Keratinocyte (primary cell): ENCODE results near the gene WDR41. TPM values are rescaled to one million over a fixed set of nuclear protein-coding genes. Genes with fewer than 3 reads are reported as not detected.

ENCODE experiments used
- DNase-seq: peaks from one replicate; pipeline ENCODE4 v3.0.0-alpha.2; 2011; ENCODE audit warnings: low read depth, missing footprints, low spot score
- FAIRE-seq: peaks from 2 replicates; lab custom pipeline; 2011; peaks lifted over from hg19 to GRCh38; lab: Jason Lieb, UNC
- H2AFZ ChIP-seq: 2 replicates; pipeline ENCODE4 v1.6.0; 2012; ENCODE audit warnings: low read length, control low read depth, inconsistent platforms; ENCODE audit not compliant: control insufficient read depth
- H3K27ac ChIP-seq: 2 replicates; pipeline ENCODE4 v1.5.1; 2011; ENCODE audit warnings: low read length; ENCODE audit not compliant: control insufficient read depth, insufficient read depth
- H3K27me3 ChIP-seq: 3 replicates; pipeline ENCODE4 v1.6.0; 2011; ENCODE audit warnings: low read length; ENCODE audit not compliant: control insufficient read depth, insufficient read depth; ENCODE audit errors: extremely low read depth
- H3K36me3 ChIP-seq, 2 experiments: 2 replicates in 1 of 2; 3 replicates in 1 of 2; pipeline ENCODE4 v1.5.1; 2011; ENCODE audit warnings: low read length in 2 of 2, mild to moderate bottlenecking in 1 of 2; ENCODE audit not compliant: control insufficient read depth in 2 of 2, insufficient read depth in 2 of 2; ENCODE audit errors: extremely low read depth in 1 of 2
- H3K4me1 ChIP-seq: 3 replicates; pipeline ENCODE4 v1.5.1; 2011; ENCODE audit warnings: low read length; ENCODE audit not compliant: control insufficient read depth, insufficient read depth; ENCODE audit errors: extremely low read depth
- H3K4me2 ChIP-seq: 3 replicates; pipeline ENCODE4 v1.6.0; 2011; ENCODE audit warnings: low read depth, low read length; ENCODE audit not compliant: control insufficient read depth, insufficient read depth; ENCODE audit errors: extremely low read depth
- H3K4me3 ChIP-seq, 3 experiments: fragments of 200-600 bp in 1 of 3; sonication (generic) in 1 of 3; 2 replicates in 2 of 3; 3 replicates in 1 of 3; pipeline ENCODE4 v1.5.1; 2011 to 2016; ENCODE audit warnings: low read length in 3 of 3, mild to moderate bottlenecking in 3 of 3, control low read depth in 2 of 3, inconsistent platforms in 1 of 3, low read depth in 1 of 3, mixed read lengths in 1 of 3, mixed run types in 1 of 3, moderate library complexity in 1 of 3; ENCODE audit not compliant: control insufficient read depth in 2 of 3, insufficient read depth in 2 of 3; ENCODE audit errors: extremely low read depth in 1 of 3
- H3K79me2 ChIP-seq: 2 replicates; pipeline ENCODE4 v1.6.0; 2012; ENCODE audit warnings: low read length; ENCODE audit not compliant: control insufficient read depth, insufficient read depth
- H3K9ac ChIP-seq: 3 replicates; pipeline ENCODE4 v1.6.0; 2011; ENCODE audit warnings: low read length; ENCODE audit not compliant: control insufficient read depth, insufficient read depth; ENCODE audit errors: extremely low read depth
- H3K9me1 ChIP-seq: 3 replicates; pipeline ENCODE4 v1.6.0; 2011; ENCODE audit warnings: low read length; ENCODE audit not compliant: control insufficient read depth, insufficient read depth; ENCODE audit errors: extremely low read depth
- H3K9me3 ChIP-seq: 2 replicates; pipeline ENCODE4 v1.5.1; 2012; ENCODE audit warnings: low read depth, low read length; ENCODE audit not compliant: control insufficient read depth
- H4K20me1 ChIP-seq: 3 replicates; pipeline ENCODE4 v1.6.0; 2011; ENCODE audit warnings: low read length; ENCODE audit not compliant: control insufficient read depth, insufficient read depth; ENCODE audit errors: extremely low read depth
- CTCF ChIP-seq, 3 experiments: IDR thresholded peaks in 1 of 3; conservative IDR thresholded peaks in 1 of 3; optimal IDR thresholded peaks in 1 of 3; 2 replicates in 2 of 3; 3 replicates in 1 of 3; pipeline versions ENCODE3 to v1.5.1; 2011; ENCODE audit warnings: low read length in 3 of 3, mild to moderate bottlenecking in 3 of 3, moderate library complexity in 2 of 3, control low read depth in 1 of 3, inconsistent platforms in 1 of 3; ENCODE audit not compliant: insufficient read depth in 2 of 3; ENCODE audit errors: extremely low read depth in 1 of 3
- EZH2 ChIP-seq: IDR thresholded peaks from one replicate; pipeline ENCODE4 v1.6.1; 2012; ENCODE audit warnings: inconsistent platforms, mild to moderate bottlenecking, low read length, moderate library complexity
- dilution Hi-C: fragments of 300-500 bp; cut with MboI; formaldehyde crosslinking; loops from one replicate; pipeline ENCODE4 v1.7.0; 2020; ENCODE audit warnings: low sequenced_read_pairs; ENCODE audit not compliant: extremely low pct_ligation_motif_present
- polyA plus RNA-seq, 5 experiments: library from polyadenylated mRNA; depleted of rRNA in 3 of 5; stranded (reverse) in 3 of 5; stranded (forward) in 1 of 5; unstranded in 1 of 5; fragments of >200 nt; gene quantifications; 1 replicate in 1 of 5; 2 replicates in 3 of 5; 3 replicates in 1 of 5; pipeline versions ENCODE4 v1.2.1 to v1.2.3, GENCODE V29; 2011 to 2012; ENCODE audit warnings: missing spikeins in 2 of 5, low read depth in 1 of 5, low replicate concordance in 1 of 5

The WDR41 gene
- polyA plus RNA-seq, 1 donor (not counting 4 experiments of a cell fraction or from before 2014, with no cell fraction given): 60.7 TPM

DNA sequence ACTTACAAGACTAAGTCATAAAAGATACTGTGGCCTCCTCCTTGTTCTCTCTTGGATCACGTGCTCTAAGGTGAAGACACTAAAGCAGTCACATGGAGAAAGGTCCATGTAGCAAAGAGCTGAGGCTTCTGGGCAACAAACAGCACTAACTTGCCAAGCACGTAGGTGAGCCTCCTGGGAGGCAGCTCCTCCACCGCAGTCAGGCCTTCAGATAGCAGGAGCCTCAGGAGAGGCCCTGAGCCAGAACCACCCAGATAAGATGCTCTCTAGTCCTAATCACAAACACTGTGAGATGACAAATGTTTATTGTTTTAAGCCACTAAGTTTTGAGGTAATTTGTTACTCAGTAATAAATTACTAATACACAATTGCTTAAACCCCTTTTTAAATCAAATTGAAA is 38.0 kb downstream of the WDR41 start:
- DNase-seq (no peak), FAIRE-seq (no peak)
- dilution Hi-C loops: no loop called here
- no peaks in the 10 kb centered on the region for H3K9me3 ChIP-seq
- no peaks in the 10 kb centered on the region for H3K79me2 ChIP-seq
- H4K20me1 ChIP-seq: no peaks in the 10 kb centered on the region
- no peaks in the 10 kb centered on the region for H3K4me1 ChIP-seq
- peaks cover 2 to 5% of the 10 kb centered on the region in 2 experiments for H3K36me3 ChIP-seq
- H3K4me3 ChIP-seq: no peak overlapping the region
- no peak overlapping the region for H3K4me2 ChIP-seq
- no peak overlapping the region for H3K9ac ChIP-seq
- no peaks in the 10 kb centered on the region for H3K9me1 ChIP-seq
- TF ChIP-seq CTCF (optimal IDR thresholded peaks at IDR 0.05 in 1 of 3, IDR thresholded peaks at IDR 0.05 in 1 of 3, conservative IDR thresholded peaks at IDR 0.05 in 1 of 3; ENCODE audit: extremely low read depth in 1 of 3, insufficient read depth in 2 of 3, low read length in 3 of 3) (no peak), EZH2 (no peak)
- no peak overlapping the region for H2AFZ ChIP-seq
- no peak overlapping the region for H3K27ac ChIP-seq
- H3K27me3 ChIP-seq: no peaks in the 10 kb centered on the region

GRCh38 chr5:77452351-77452750 is 39.8 kb downstream of the WDR41 start:
- FAIRE-seq (no peak), DNase-seq (no peak)
- dilution Hi-C loops: no loop called here
- H2AFZ ChIP-seq: no peak overlapping the region
- H3K4me2 ChIP-seq: no peak overlapping the region
- no peaks in the 10 kb centered on the region for H3K27me3 ChIP-seq
- H3K4me3 ChIP-seq: no peak overlapping the region
- H3K36me3 ChIP-seq: peaks cover 9 to 10% of the 10 kb centered on the region in 2 experiments
- no peaks in the 10 kb centered on the region for H4K20me1 ChIP-seq
- no peaks in the 10 kb centered on the region for H3K9me1 ChIP-seq
- no peak for TF ChIP-seq EZH2
- H3K9ac ChIP-seq: no peak overlapping the region
- H3K4me1 ChIP-seq: no peaks in the 10 kb centered on the region
- no peak overlapping the region for H3K27ac ChIP-seq
- H3K9me3 ChIP-seq: no peaks in the 10 kb centered on the region
- no peaks in the 10 kb centered on the region for H3K79me2 ChIP-seq

DNA sequence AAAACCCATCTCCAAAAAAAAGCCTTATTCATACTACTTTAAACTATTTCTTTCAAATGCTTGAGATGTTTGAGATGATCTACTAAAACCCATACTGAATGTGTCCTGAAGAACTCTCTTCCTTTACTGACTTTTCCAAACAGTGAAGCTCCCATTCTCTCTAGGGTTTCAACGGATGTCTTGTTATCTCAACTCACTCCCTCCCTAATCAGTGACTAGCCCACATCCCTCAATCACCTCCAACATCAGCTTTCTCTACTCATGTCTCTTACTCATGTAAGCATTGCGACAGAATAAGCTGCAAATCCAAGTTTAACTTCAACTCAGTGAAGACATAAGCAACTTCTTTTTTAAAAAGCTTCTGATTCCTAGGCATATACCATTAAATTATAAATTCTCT is 42.1 kb downstream of the WDR41 start:
- Histone ChIP-seq H4K20me1 (no peaks in the 10 kb centered on the region), H3K36me3 (peaks cover 9 to 10% of the 10 kb centered on the region in 2 experiments), H3K27me3 (no peaks in the 10 kb centered on the region), H3K4me1 (no peaks in the 10 kb centered on the region), H3K4me2 (no peak overlapping the region), H3K27ac (no peak overlapping the region), H3K9me3 (no peaks in the 10 kb centered on the region), H3K4me3 (no peak overlapping the region), H3K9ac (no peak overlapping the region), H2AFZ (no peak overlapping the region), H3K9me1 (no peaks in the 10 kb centered on the region), H3K79me2 (no peaks in the 10 kb centered on the region)
- DNase-seq (no peak), FAIRE-seq (peak; percentile 20)
- no peak for TF ChIP-seq CTCF (optimal IDR thresholded peaks at IDR 0.05 in 1 of 3, IDR thresholded peaks at IDR 0.05 in 1 of 3, conservative IDR thresholded peaks at IDR 0.05 in 1 of 3; ENCODE audit: extremely low read depth in 1 of 3, insufficient read depth in 2 of 3, low read length in 3 of 3)
- TF ChIP-seq EZH2: no peak
- dilution Hi-C loops: no loop called here
